Right lobe of liver (tissue), 4 donors: Measurements from ENCODE around the gene OAF.

Source experiments
- CTCF ChIP-seq, 4 donors: fragments of 200-600 bp in 3 of 4; fragments of 450-650 bp in 1 of 4; IDR thresholded peaks; one replicate each; pipeline versions ENCODE4 v1.5.1 to v1.8.0; 2016 to 2022; ENCODE audit warnings: antibody characterized with exemption in 4 of 4, mild to moderate bottlenecking in 2 of 4
- POLR2A ChIP-seq: fragments of 450-650 bp; IDR thresholded peaks from one replicate; pipeline ENCODE4 v1.6.1; 2017; ENCODE audit warnings: antibody characterized with exemption, mild to moderate bottlenecking
- donor health status: DM: no; HTN: no; CAD: no.
- donor health status: DM: no; HTN: no; CAD: no.
- donor health status: DM: no; HTN: yes; CAD: no.

- TF ChIP-seq CTCF (IDR thresholded peaks at IDR 0.05) (no peak), POLR2A (no peak)
Measured at GRCh38 chr11:120188811-120189455, 21.9 kb upstream of the OAF start.
